COLO668 (cell line): ENCODE measurements around the gene TSC22D4.
"Not testable (repeated sequence)": the region's sequence is repeated elsewhere in the genome, so short reads cannot be mapped to it uniquely, and the experiment has no call there.

Experiments
- DNase-seq: peaks from one replicate; lab custom pipeline; 2025; ENCODE audit not compliant: unreplicated experiment; lab: John Stamatoyannopoulos, UW

The TSC22D4 gene

GRCh38 chr7:100476101-100476780 lies 2.8 kb downstream of the TSC22D4 start:
- no peak for DNase-seq

- no peak for DNase-seq
These were observed 3.5 kb downstream of the TSC22D4 start for GRCh38 chr7:100475549-100475948.

GRCh38 chr7:100472854-100473499 lies 6.0 kb downstream of the TSC22D4 start:
- DNase-seq = no peak

GRCh38 chr7:100472121-100472851 lies 6.7 kb downstream of the TSC22D4 start:
- no peak for DNase-seq

GRCh38 chr7:100471021-100471420 lies 8.0 kb downstream of the TSC22D4 start:
- no peak for DNase-seq

GRCh38 chr7:100469227-100470044 lies 9.6 kb downstream of the TSC22D4 start:
- DNase-seq = peak; percentile 82

GRCh38 chr7:100467638-100468373 lies 11.2 kb downstream of the TSC22D4 start:
- DNase-seq = no peak

GRCh38 chr7:100466653-100467605 lies 12.1 kb downstream of the TSC22D4 start:
- no peak for DNase-seq

GRCh38 chr7:100465702-100466311 lies 13.2 kb downstream of the TSC22D4 start:
- DNase-seq = peak; percentile 55

- no peak for DNase-seq
These were observed 13.7 kb downstream of the TSC22D4 start for GRCh38 chr7:100465299-100465698.

- no peak for DNase-seq
These were observed 14.2 kb downstream of the TSC22D4 start for GRCh38 chr7:100464791-100465190.

- no peak for DNase-seq
These were observed 14.8 kb downstream of the TSC22D4 start, which contains the start of gene SPACDR for GRCh38 chr7:100464210-100464660. TSS of gene SPACDR (minus strand) at chr7:100464260. CDS start at chr7:100464025, 235 bp downstream.

- DNase-seq = no peak
These were observed 22.0 kb downstream of the TSC22D4 start for GRCh38 chr7:100457033-100457432.

- no peak for DNase-seq
These were observed 22.5 kb downstream of the TSC22D4 start for GRCh38 chr7:100456562-100456961.

GRCh38 chr7:100455206-100455605 lies 23.8 kb downstream of the TSC22D4 start:
- DNase-seq = no peak

GRCh38 chr7:100453854-100454253 lies 25.2 kb downstream of the TSC22D4 start:
- not testable (repeated sequence) for DNase-seq

- no peak for DNase-seq
These were observed 26.5 kb downstream of the TSC22D4 start for GRCh38 chr7:100452513-100452912.

GRCh38 chr7:100449190-100449795 lies 29.7 kb downstream of the TSC22D4 start:
- no peak for DNase-seq
